Liver (tissue), 9 donors: Measurements from ENCODE around the gene MKS1. TPM values are rescaled to one million over a fixed set of nuclear protein-coding genes. Genes with fewer than 3 reads are reported as not detected.

Experiments used
- DNase-seq: peaks from one replicate; pipeline ENCODE4 v3.0.0-alpha.2; 2017; ENCODE audit warnings: low spot score
- H3K27ac ChIP-seq, 2 donors: one replicate each; pipeline ENCODE4 v1.7.0; 2013; ENCODE audit warnings: inconsistent platforms in 2 of 2, low read length in 2 of 2, control low read depth in 1 of 2, low read depth in 1 of 2, mild to moderate bottlenecking in 1 of 2
- H3K27me3 ChIP-seq, 4 donors: one replicate each; pipeline versions ENCODE4 v1.6.1 to v1.7.0; 2013; ENCODE audit warnings: low read length in 3 of 4, inconsistent platforms in 1 of 4, mild to moderate bottlenecking in 1 of 4, moderate library complexity in 1 of 4; ENCODE audit not compliant: control insufficient read depth in 4 of 4, insufficient read depth in 4 of 4
- H3K36me3 ChIP-seq, 4 donors: one replicate each; pipeline versions ENCODE4 v1.6.1 to v1.7.0; 2013; ENCODE audit warnings: low read length in 3 of 4, mild to moderate bottlenecking in 3 of 4, low read depth in 1 of 4, moderate library complexity in 1 of 4; ENCODE audit not compliant: control insufficient read depth in 4 of 4, insufficient read depth in 3 of 4
- H3K4me1 ChIP-seq, 4 donors: one replicate each; pipeline versions ENCODE4 v1.6.1 to v1.7.0; 2013; ENCODE audit warnings: low read length in 3 of 4, mild to moderate bottlenecking in 3 of 4, moderate library complexity in 1 of 4; ENCODE audit not compliant: control insufficient read depth in 4 of 4, insufficient read depth in 4 of 4
- H3K4me3 ChIP-seq, 3 donors: one replicate each; pipeline versions ENCODE4 v1.6.1 to v1.7.0; 2013; ENCODE audit warnings: low read length in 3 of 3, control low read depth in 1 of 3, low read depth in 1 of 3, mild to moderate bottlenecking in 1 of 3
- H3K9ac ChIP-seq, 2 donors: one replicate each; pipeline ENCODE4 v1.7.0; 2013; ENCODE audit warnings: low read length in 2 of 2, mild to moderate bottlenecking in 2 of 2, moderate library complexity in 2 of 2, control low read depth in 1 of 2, low read depth in 1 of 2
- H3K9me3 ChIP-seq, 4 donors: one replicate each; pipeline versions ENCODE4 v1.6.1 to v1.7.0; 2013; ENCODE audit warnings: low read length in 3 of 4; ENCODE audit not compliant: control insufficient read depth in 4 of 4
- FOXA1 ChIP-seq: IDR thresholded peaks from 2 replicates; pipeline ENCODE4 v1.6.1; 2016; ENCODE audit warnings: antibody characterized with exemption
- FOXA2 ChIP-seq: IDR thresholded peaks from 2 replicates; pipeline ENCODE4 v1.6.1; 2016; ENCODE audit warnings: antibody characterized with exemption
- HNF4A ChIP-seq, 2 donors: conservative IDR thresholded peaks; 2 replicates each; pipeline ENCODE4 v1.6.1; 2016; ENCODE audit warnings: antibody characterized with exemption in 2 of 2, mild to moderate bottlenecking in 2 of 2
- HNF4G ChIP-seq: IDR thresholded peaks from 2 replicates; pipeline ENCODE4 v1.6.1; 2016; ENCODE audit warnings: antibody characterized with exemption
- JUND ChIP-seq, 2 donors: IDR thresholded peaks; 2 replicates each; pipeline ENCODE4 v1.6.1; 2016; ENCODE audit warnings: antibody characterized with exemption in 2 of 2
- NR2F2 ChIP-seq: IDR thresholded peaks from 2 replicates; pipeline ENCODE4 v1.6.1; 2016; ENCODE audit warnings: antibody characterized with exemption
- RAD21 ChIP-seq, 2 donors: IDR thresholded peaks; 2 replicates each; pipeline ENCODE4 v1.6.1; 2016; ENCODE audit warnings: antibody characterized with exemption in 2 of 2, mild to moderate bottlenecking in 2 of 2
- SP1 ChIP-seq: IDR thresholded peaks from 2 replicates; pipeline ENCODE4 v1.6.1; 2018; ENCODE audit warnings: antibody characterized with exemption, mild to moderate bottlenecking
- TAF1 ChIP-seq: conservative IDR thresholded peaks from 2 replicates; pipeline ENCODE4 v1.6.1; 2016; ENCODE audit warnings: antibody characterized with exemption, mild to moderate bottlenecking
- YY1 ChIP-seq: IDR thresholded peaks from 2 replicates; pipeline ENCODE4 v1.6.1; 2016; ENCODE audit warnings: antibody characterized with exemption, mild to moderate bottlenecking
- WGBS: extraction: QIAGEN DNeasy Blood & Tissue Kit; methylation state at CpG from one replicate; pipeline ENCODE4 v1.1.7; 2013; 5-methylcytosine and 5-hydroxymethylcytosine counted together
- polyA plus RNA-seq, 2 donors: library from polyadenylated mRNA; stranded (reverse) in 1 of 2; unstranded in 1 of 2; fragments of 200-250 nt in 1 of 2; fragments of >200 nt in 1 of 2; fragmentation: Nextera tagmentation in 1 of 2; extraction: Ambion mirVana in 1 of 2; gene quantifications; one replicate each; pipeline versions ENCODE4 v1.2.1 to v1.2.3, GENCODE V29; 2013 to 2015
- total RNA-seq, 2 donors: library from RNA; depleted of rRNA; stranded (reverse); fragments of >200 nt; gene quantifications; one replicate each; pipeline ENCODE4 v1.2.3, GENCODE V29; 2014
- TF ChIP-seq, protein P1 (sequence below): IDR thresholded peaks from 2 replicates; pipeline ENCODE4 v1.6.1; 2016; ENCODE audit warnings: antibody characterized with exemption, mild to moderate bottlenecking
- TF ChIP-seq, protein P2 (sequence below): IDR thresholded peaks from 2 replicates; pipeline ENCODE4 v1.6.1; 2016; ENCODE audit warnings: antibody characterized with exemption
- TF ChIP-seq, protein P3 (sequence below): IDR thresholded peaks from 2 replicates; pipeline ENCODE4 v1.6.1; 2016; ENCODE audit warnings: antibody characterized with exemption
- TF ChIP-seq, protein P4 (sequence below): IDR thresholded peaks from 2 replicates; pipeline ENCODE4 v1.6.1; 2016; ENCODE audit warnings: antibody characterized with exemption
- donor health status: healthy.
- donor health status: healthy.
- donor health status: healthy.
- donor health status: healthy.
- donor health status: healthy.

The MKS1 gene
- total and polyA plus RNA-seq, 4 donors, result 4.4 to 7.9 (median 5.1) TPM

DNA sequence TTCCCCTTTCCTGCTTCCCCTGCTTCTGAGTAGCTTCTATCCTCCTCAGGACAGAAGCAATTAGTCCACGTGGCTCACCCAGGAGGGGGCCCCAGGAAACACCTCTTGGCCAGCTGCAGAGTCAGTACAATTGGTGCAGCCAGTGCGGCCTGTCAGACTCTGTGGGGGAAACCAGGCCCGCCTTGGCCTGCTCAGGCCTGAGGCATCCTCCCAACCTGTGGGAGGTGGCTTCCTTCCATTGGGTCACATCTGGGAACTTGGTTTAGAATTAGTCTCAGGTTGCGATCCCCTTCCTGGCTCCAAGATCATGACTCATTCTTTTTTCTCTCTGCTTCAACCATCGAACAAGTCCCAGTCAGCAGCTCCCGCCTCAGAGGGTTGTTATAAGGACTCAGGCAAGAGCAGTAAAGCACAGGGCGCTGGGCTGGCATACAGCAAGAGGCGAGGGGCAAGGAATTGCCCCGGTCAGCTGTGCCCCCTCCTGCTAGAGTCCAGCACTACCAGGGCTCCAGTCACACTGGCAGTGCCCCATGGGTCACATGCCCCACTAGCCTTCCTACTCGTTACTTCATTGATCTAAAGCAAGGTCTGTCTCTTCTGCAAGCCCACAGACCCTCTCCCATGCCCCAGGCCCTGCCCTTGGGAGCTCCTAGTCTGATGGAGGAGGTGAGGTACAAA, 34.6 kb downstream of the MKS1 start:
- Histone ChIP-seq H3K36me3 (no peaks in the 10 kb centered on the region), H3K4me3 (no peak overlapping the region), H3K9ac (no peak overlapping the region), H3K27me3 (peaks cover 0 to under 1% (median 0%) of the 10 kb centered on the region in 4 donors), H3K4me1 (no peaks in the 10 kb centered on the region), H3K27ac (no peak overlapping the region), H3K9me3 (no peaks in the 10 kb centered on the region)
- 78% methylated on average over 10 of the region's 10 CpGs for WGBS
- TF ChIP-seq, protein P1, sequence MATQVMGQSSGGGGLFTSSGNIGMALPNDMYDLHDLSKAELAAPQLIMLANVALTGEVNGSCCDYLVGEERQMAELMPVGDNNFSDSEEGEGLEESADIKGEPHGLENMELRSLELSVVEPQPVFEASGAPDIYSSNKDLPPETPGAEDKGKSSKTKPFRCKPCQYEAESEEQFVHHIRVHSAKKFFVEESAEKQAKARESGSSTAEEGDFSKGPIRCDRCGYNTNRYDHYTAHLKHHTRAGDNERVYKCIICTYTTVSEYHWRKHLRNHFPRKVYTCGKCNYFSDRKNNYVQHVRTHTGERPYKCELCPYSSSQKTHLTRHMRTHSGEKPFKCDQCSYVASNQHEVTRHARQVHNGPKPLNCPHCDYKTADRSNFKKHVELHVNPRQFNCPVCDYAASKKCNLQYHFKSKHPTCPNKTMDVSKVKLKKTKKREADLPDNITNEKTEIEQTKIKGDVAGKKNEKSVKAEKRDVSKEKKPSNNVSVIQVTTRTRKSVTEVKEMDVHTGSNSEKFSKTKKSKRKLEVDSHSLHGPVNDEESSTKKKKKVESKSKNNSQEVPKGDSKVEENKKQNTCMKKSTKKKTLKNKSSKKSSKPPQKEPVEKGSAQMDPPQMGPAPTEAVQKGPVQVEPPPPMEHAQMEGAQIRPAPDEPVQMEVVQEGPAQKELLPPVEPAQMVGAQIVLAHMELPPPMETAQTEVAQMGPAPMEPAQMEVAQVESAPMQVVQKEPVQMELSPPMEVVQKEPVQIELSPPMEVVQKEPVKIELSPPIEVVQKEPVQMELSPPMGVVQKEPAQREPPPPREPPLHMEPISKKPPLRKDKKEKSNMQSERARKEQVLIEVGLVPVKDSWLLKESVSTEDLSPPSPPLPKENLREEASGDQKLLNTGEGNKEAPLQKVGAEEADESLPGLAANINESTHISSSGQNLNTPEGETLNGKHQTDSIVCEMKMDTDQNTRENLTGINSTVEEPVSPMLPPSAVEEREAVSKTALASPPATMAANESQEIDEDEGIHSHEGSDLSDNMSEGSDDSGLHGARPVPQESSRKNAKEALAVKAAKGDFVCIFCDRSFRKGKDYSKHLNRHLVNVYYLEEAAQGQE, result no peak
- TF ChIP-seq SP1, result no peak
- TF ChIP-seq, protein P2, sequence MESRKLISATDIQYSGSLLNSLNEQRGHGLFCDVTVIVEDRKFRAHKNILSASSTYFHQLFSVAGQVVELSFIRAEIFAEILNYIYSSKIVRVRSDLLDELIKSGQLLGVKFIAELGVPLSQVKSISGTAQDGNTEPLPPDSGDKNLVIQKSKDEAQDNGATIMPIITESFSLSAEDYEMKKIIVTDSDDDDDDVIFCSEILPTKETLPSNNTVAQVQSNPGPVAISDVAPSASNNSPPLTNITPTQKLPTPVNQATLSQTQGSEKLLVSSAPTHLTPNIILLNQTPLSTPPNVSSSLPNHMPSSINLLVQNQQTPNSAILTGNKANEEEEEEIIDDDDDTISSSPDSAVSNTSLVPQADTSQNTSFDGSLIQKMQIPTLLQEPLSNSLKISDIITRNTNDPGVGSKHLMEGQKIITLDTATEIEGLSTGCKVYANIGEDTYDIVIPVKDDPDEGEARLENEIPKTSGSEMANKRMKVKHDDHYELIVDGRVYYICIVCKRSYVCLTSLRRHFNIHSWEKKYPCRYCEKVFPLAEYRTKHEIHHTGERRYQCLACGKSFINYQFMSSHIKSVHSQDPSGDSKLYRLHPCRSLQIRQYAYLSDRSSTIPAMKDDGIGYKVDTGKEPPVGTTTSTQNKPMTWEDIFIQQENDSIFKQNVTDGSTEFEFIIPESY, result no peak
- TF ChIP-seq FOXA2, result no peak
- no peak for TF ChIP-seq FOXA1
- no peak for TF ChIP-seq HNF4A (conservative IDR thresholded peaks at IDR 0.05)
- no peak for TF ChIP-seq RAD21 (IDR thresholded peaks at IDR 0.05)
- TF ChIP-seq, protein P3, sequence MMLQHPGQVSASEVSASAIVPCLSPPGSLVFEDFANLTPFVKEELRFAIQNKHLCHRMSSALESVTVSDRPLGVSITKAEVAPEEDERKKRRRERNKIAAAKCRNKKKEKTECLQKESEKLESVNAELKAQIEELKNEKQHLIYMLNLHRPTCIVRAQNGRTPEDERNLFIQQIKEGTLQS, result no peak
- no peak for DNase-seq

DNA sequence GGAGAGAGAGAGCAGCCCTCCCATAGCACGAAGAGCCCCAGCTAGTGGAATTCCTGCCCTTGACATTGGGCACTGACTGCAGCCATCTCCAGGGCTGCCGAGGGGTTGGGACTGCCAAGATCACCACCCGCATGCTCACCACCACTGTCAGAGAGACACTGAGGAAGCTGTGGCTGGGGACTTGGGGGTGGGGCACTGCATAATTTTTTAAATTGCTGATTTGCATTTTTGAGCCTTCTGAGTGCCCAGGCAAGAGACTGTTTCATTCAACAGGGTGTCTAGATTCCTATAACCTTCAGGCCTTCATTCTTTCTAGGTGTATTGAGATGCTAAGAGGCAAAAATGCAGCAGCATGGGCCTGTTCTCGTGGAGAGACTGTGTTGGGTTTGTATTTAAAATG, 35.5 kb downstream of the MKS1 start:
- Histone ChIP-seq H3K4me3 (no peak overlapping the region), H3K27me3 (no peaks in the 10 kb centered on the region), H3K4me1 (no peaks in the 10 kb centered on the region), H3K9me3 (no peaks in the 10 kb centered on the region), H3K9ac (no peak overlapping the region), H3K27ac (no peak overlapping the region), H3K36me3 (no peaks in the 10 kb centered on the region)
- DNase-seq, result no peak
- WGBS, result 88% methylated on average over 4 of the region's 4 CpGs
- TF ChIP-seq, protein P4, sequence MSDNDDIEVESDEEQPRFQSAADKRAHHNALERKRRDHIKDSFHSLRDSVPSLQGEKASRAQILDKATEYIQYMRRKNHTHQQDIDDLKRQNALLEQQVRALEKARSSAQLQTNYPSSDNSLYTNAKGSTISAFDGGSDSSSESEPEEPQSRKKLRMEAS, result no peak
- TF ChIP-seq TAF1 (no peak), JUND (IDR thresholded peaks at IDR 0.05) (no peak), SP1 (no peak), HNF4G (no peak), FOXA2 (no peak), NR2F2 (no peak), YY1 (no peak)
- TF ChIP-seq, protein P2, result no peak
